ENCODE measurements around the gene ADAMTS3. TPM values are rescaled to one million over a fixed set of nuclear protein-coding genes. Genes with fewer than 3 reads are reported as not detected.

ADAMTS3 gene
- total and polyA plus RNA-seq, 2 donors (not counting 3 experiments of a cell fraction or from before 2014, with no cell fraction given) = 0.37 to 1.3 TPM

- Histone ChIP-seq H3K4me1 (ENCODE audit: control insufficient read depth, extremely low read depth, insufficient read depth, low read length) (no peaks in the 10 kb centered on the region), H3K36me3 (ENCODE audit: control insufficient read depth in 2 of 2, extremely low read depth in 1 of 2, insufficient read depth in 2 of 2, low read length in 2 of 2) (no peaks in the 10 kb centered on the region), H3K4me3 (replicated peaks in 1 of 3; ENCODE audit: insufficient read depth in 1 of 3, low read depth in 1 of 3, low read length in 3 of 3) (no peak overlapping the region), H3K9me1 (replicated peaks; ENCODE audit: control insufficient read depth, extremely low read depth, insufficient read depth, low read length) (no peaks in the 10 kb centered on the region), H3K4me2 (ENCODE audit: insufficient read depth, low read length) (no peak overlapping the region), H2AFZ (ENCODE audit: low read depth, low read length) (no peak overlapping the region), H3K27ac (ENCODE audit: insufficient read depth, low read depth, low read length) (no peak overlapping the region), H4K20me1 (replicated peaks; ENCODE audit: control insufficient read depth, extremely low read depth, insufficient read depth, low read length) (no peaks in the 10 kb centered on the region), H3K9ac (replicated peaks; ENCODE audit: extremely low read depth, insufficient read depth, low read length) (no peak overlapping the region), H3K79me2 (ENCODE audit: control insufficient read depth, insufficient read depth, low read length) (no peaks in the 10 kb centered on the region), H3K27me3 (ENCODE audit: control insufficient read depth in 2 of 2, insufficient read depth in 2 of 2, low read length in 2 of 2) (no peaks in the 10 kb centered on the region), H3K9me3 (replicated peaks; ENCODE audit: control insufficient read depth, insufficient read depth, low read length) (no peaks in the 10 kb centered on the region)
- dilution Hi-C loops (cut with MboI; ENCODE audit: extremely low pct_ligation_motif_present, low sequenced_read_pairs) (no loop called here), intact Hi-C loops (cut with micrococcal nuclease) (no loop called here)
- POLR2A ChIA-PET = no interaction called here
- DNase-seq (ENCODE audit: low read depth, low spot score) (no peak), FAIRE-seq (no peak)
- no TSS peak for BruUV-seq (replicated peaks)
- CTCF ChIA-PET = no interaction called here
- TF ChIP-seq CTCF (IDR thresholded peaks at IDR 0.05; ENCODE audit: extremely low read depth in 1 of 2, insufficient read depth in 1 of 2, low read depth in 1 of 2, low read length in 2 of 2) (no peak), MYC (IDR thresholded peaks at IDR 0.05; ENCODE audit: low read depth, low read length) (no peak), JUN (IDR thresholded peaks at IDR 0.05; ENCODE audit: borderline replicate concordance, insufficient read depth, insufficient read length, low read depth) (no peak), POLR2AphosphoS5 (IDR thresholded peaks at IDR 0.05; ENCODE audit: insufficient read depth, low read depth, low read length) (no peak)
Observed at GRCh38 chr4:72360075-72360474, 208.9 kb downstream of the ADAMTS3 start.

- intact Hi-C loops (cut with micrococcal nuclease) = no loop called here
- no peaks in the 10 kb centered on the region for H4K20me1 ChIP-seq (replicated peaks; ENCODE audit: control insufficient read depth, extremely low read depth, insufficient read depth, low read length)
- ChIA-PET CTCF (interaction anchor here (0.9 kb wide), 1 partner anchor 32 kb away, joined by 6 read pairs; no protein-coding TSS in a partner anchor), POLR2A (no interaction called here)
- no peaks in the 10 kb centered on the region for H3K36me3 ChIP-seq (ENCODE audit: control insufficient read depth in 2 of 2, extremely low read depth in 1 of 2, insufficient read depth in 2 of 2, low read length in 2 of 2)
- H3K79me2 ChIP-seq (ENCODE audit: control insufficient read depth, insufficient read depth, low read length) = no peaks in the 10 kb centered on the region
- H3K4me1 ChIP-seq (ENCODE audit: control insufficient read depth, extremely low read depth, insufficient read depth, low read length) = no peaks in the 10 kb centered on the region
- H3K9me3 ChIP-seq (replicated peaks; ENCODE audit: control insufficient read depth, insufficient read depth, low read length) = no peaks in the 10 kb centered on the region
- FAIRE-seq (no peak), DNase-seq (ENCODE audit: low read depth, low spot score) (no peak)
- H3K9ac ChIP-seq (replicated peaks; ENCODE audit: extremely low read depth, insufficient read depth, low read length) = no peak overlapping the region
- no peak overlapping the region for H3K27ac ChIP-seq (ENCODE audit: insufficient read depth, low read depth, low read length)
- no peaks in the 10 kb centered on the region for H3K9me1 ChIP-seq (replicated peaks; ENCODE audit: control insufficient read depth, extremely low read depth, insufficient read depth, low read length)
- dilution Hi-C loops (cut with MboI; ENCODE audit: extremely low pct_ligation_motif_present, low sequenced_read_pairs) = no loop called here
- BruUV-seq (replicated peaks) = no TSS peak
- no peak overlapping the region for H3K4me2 ChIP-seq (ENCODE audit: insufficient read depth, low read length)
- no peak overlapping the region for H3K4me3 ChIP-seq (replicated peaks in 1 of 3; ENCODE audit: insufficient read depth in 1 of 3, low read depth in 1 of 3, low read length in 3 of 3)
- TF ChIP-seq MYC (IDR thresholded peaks at IDR 0.05; ENCODE audit: low read depth, low read length) = no peak
- no peak for TF ChIP-seq FOS (IDR thresholded peaks at IDR 0.05; ENCODE audit: borderline replicate concordance, insufficient read depth, low read length)
- TF ChIP-seq EZH2 (IDR thresholded peaks at IDR 0.05; ENCODE audit: borderline replicate concordance, low read depth, low read length, severe bottlenecking) = no peak
- no peak for TF ChIP-seq CTCF (IDR thresholded peaks at IDR 0.05; ENCODE audit: extremely low read depth in 1 of 2, insufficient read depth in 1 of 2, low read depth in 1 of 2, low read length in 2 of 2)
- TF ChIP-seq JUN (IDR thresholded peaks at IDR 0.05; ENCODE audit: borderline replicate concordance, insufficient read depth, insufficient read length, low read depth) = no peak
- no peak for TF ChIP-seq POLR2A (IDR thresholded peaks at IDR 0.05; ENCODE audit: low read depth, low read length)
- TF ChIP-seq MAX (IDR thresholded peaks at IDR 0.05; ENCODE audit: insufficient read depth, insufficient read length) = no peak
- no peak for TF ChIP-seq GATA2 (IDR thresholded peaks at IDR 0.05; ENCODE audit: insufficient read depth, insufficient read length, low read depth, low read length)
- no peak for TF ChIP-seq POLR2AphosphoS5 (IDR thresholded peaks at IDR 0.05; ENCODE audit: insufficient read depth, low read depth, low read length)
- H3K27me3 ChIP-seq (ENCODE audit: control insufficient read depth in 2 of 2, insufficient read depth in 2 of 2, low read length in 2 of 2) = no peaks in the 10 kb centered on the region
- no peak overlapping the region for H2AFZ ChIP-seq (ENCODE audit: low read depth, low read length)
Observed at GRCh38 chr4:72358483-72358882, 210.5 kb downstream of the ADAMTS3 start.
